ENCODE data around the gene LRP1. TPM values are rescaled to one million over a fixed set of nuclear protein-coding genes. Genes with fewer than 3 reads are reported as not detected.

The LRP1 gene
- total and polyA plus RNA-seq, 2 of the 13 experiments (the other 11 are each of a cell fraction or from before 2014, with no cell fraction given), result 14.7 to 30.8 TPM

DNA sequence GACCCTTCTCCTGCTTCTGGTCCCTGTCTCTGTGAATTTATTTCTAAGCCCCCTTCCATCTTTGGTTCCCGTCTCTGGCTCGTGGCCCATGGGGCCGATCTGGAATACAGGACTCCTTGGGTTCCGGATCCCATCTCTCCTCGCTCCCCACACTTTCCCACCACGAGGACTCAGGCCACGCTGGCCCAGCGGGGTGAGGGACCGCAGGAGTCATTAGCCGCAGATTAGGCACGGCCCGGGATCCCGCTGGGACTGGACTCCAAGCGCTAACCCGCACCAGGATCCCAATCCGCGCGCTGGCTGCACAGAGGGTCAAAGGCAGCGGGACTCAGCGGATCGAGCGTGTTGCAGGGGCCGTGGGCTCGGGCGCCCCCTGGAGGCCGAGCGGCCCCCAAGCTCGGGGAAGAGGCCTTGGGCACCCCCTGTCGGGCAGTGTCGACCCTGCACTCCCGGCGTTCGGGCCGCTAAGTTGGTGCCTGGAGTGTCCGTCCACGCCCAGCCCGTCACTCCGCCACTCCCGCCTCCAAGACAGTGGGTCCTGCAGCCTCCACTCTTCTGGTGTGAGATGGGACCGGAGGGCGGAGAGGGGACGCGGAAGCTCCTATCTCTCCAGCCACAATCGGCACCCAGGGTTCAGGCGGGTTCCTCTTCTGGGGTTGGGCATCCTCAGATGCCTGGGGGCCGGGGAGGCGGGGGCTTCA is 110.7 kb downstream of the LRP1 start (continued):
- TF ChIP-seq CEBPB (IDR thresholded peaks at IDR 0.05; ENCODE audit: borderline replicate concordance, low read depth, low read length) (no peak), SIN3A (IDR thresholded peaks at IDR 0.05; ENCODE audit: borderline replicate concordance, low read depth, low read length) (peak; percentile 59; the same call in 1 of the 2 replicates), RXRA (CRISPR knock-in tag; IDR thresholded peaks at IDR 0.05) (no peak; the same call in 1 of the 2 replicates), ZNF607 (CRISPR knock-in tag; IDR thresholded peaks at IDR 0.05; ENCODE audit: borderline replicate concordance) (no peak), ZNF205 (CRISPR knock-in tag; IDR thresholded peaks at IDR 0.05) (0 out of 2 replicates have a peak, but pooled peaks have one; percentile 58), MXD4 (CRISPR knock-in tag; IDR thresholded peaks at IDR 0.05) (no peak; the same call in 1 of the 2 replicates), HDAC2 (CRISPR knock-in tag; IDR thresholded peaks at IDR 0.05) (peak; percentile 49), ZNF121 (CRISPR knock-in tag; IDR thresholded peaks at IDR 0.05) (no peak), ZMYM4 (CRISPR knock-in tag; IDR thresholded peaks at IDR 0.05) (peak; percentile 77; the same call in 1 of the 2 replicates), FOXK1 (CRISPR knock-in tag; IDR thresholded peaks at IDR 0.05; ENCODE audit: borderline replicate concordance, low read depth) (peak; percentile 33; the same call in 1 of the 2 replicates), NCOR1 (IDR thresholded peaks at IDR 0.05; ENCODE audit: borderline replicate concordance, low read length) (no peak), IRF2 (CRISPR knock-in tag; IDR thresholded peaks at IDR 0.05) (peak; percentile 77), NCOA2 (CRISPR knock-in tag; IDR thresholded peaks at IDR 0.05) (0 out of 2 replicates have a peak, but pooled peaks have one; percentile 16), KDM3A (CRISPR knock-in tag; IDR thresholded peaks at IDR 0.05; ENCODE audit: low read depth) (peak; percentile 95; the same call in 1 of the 2 replicates), THAP11 (CRISPR knock-in tag; IDR thresholded peaks at IDR 0.05) (peak; percentile 83), PHB2 (IDR thresholded peaks at IDR 0.05; ENCODE audit: partially characterized antibody) (no peak), NFYC (CRISPR knock-in tag; IDR thresholded peaks at IDR 0.05) (no peak), ZBTB7A (CRISPR knock-in tag; IDR thresholded peaks at IDR 0.05) (peak; percentile 74; the same call in 1 of the 2 replicates), KDM6A (CRISPR knock-in tag; IDR thresholded peaks at IDR 0.05; ENCODE audit: low read depth) (no peak)
- TF ChIP-seq, protein P1, sequence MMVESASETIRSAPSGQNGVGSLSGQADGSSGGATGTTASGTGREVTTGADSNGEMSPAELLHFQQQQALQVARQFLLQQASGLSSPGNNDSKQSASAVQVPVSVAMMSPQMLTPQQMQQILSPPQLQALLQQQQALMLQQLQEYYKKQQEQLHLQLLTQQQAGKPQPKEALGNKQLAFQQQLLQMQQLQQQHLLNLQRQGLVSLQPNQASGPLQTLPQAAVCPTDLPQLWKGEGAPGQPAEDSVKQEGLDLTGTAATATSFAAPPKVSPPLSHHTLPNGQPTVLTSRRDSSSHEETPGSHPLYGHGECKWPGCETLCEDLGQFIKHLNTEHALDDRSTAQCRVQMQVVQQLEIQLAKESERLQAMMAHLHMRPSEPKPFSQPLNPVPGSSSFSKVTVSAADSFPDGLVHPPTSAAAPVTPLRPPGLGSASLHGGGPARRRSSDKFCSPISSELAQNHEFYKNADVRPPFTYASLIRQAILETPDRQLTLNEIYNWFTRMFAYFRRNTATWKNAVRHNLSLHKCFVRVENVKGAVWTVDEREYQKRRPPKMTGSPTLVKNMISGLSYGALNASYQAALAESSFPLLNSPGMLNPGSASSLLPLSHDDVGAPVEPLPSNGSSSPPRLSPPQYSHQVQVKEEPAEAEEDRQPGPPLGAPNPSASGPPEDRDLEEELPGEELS (CRISPR knock-in tag; IDR thresholded peaks at IDR 0.05), result peak; percentile 38; the same call in 1 of the 2 replicates
- TF ChIP-seq, protein P2, sequence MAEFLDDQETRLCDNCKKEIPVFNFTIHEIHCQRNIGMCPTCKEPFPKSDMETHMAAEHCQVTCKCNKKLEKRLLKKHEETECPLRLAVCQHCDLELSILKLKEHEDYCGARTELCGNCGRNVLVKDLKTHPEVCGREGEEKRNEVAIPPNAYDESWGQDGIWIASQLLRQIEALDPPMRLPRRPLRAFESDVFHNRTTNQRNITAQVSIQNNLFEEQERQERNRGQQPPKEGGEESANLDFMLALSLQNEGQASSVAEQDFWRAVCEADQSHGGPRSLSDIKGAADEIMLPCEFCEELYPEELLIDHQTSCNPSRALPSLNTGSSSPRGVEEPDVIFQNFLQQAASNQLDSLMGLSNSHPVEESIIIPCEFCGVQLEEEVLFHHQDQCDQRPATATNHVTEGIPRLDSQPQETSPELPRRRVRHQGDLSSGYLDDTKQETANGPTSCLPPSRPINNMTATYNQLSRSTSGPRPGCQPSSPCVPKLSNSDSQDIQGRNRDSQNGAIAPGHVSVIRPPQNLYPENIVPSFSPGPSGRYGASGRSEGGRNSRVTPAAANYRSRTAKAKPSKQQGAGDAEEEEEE (CRISPR knock-in tag; IDR thresholded peaks at IDR 0.05; ENCODE audit: borderline replicate concordance), result no peak
- TF ChIP-seq, protein P3, sequence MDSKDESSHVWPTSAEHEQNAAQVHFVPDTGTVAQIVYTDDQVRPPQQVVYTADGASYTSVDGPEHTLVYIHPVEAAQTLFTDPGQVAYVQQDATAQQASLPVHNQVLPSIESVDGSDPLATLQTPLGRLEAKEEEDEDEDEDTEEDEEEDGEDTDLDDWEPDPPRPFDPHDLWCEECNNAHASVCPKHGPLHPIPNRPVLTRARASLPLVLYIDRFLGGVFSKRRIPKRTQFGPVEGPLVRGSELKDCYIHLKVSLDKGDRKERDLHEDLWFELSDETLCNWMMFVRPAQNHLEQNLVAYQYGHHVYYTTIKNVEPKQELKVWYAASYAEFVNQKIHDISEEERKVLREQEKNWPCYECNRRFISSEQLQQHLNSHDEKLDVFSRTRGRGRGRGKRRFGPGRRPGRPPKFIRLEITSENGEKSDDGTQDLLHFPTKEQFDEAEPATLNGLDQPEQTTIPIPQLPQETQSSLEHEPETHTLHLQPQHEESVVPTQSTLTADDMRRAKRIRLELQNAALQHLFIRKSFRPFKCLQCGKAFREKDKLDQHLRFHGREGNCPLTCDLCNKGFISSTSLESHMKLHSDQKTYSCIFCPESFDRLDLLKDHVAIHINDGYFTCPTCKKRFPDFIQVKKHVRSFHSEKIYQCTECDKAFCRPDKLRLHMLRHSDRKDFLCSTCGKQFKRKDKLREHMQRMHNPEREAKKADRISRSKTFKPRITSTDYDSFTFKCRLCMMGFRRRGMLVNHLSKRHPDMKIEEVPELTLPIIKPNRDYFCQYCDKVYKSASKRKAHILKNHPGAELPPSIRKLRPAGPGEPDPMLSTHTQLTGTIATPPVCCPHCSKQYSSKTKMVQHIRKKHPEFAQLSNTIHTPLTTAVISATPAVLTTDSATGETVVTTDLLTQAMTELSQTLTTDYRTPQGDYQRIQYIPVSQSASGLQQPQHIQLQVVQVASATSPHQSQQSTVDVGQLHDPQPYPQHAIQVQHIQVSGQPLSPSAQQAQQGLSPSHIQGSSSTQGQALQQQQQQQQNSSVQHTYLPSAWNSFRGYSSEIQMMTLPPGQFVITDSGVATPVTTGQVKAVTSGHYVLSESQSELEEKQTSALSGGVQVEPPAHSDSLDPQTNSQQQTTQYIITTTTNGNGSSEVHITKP (CRISPR knock-in tag; IDR thresholded peaks at IDR 0.05; ENCODE audit: low read depth), result no peak
- TF ChIP-seq, protein P4, sequence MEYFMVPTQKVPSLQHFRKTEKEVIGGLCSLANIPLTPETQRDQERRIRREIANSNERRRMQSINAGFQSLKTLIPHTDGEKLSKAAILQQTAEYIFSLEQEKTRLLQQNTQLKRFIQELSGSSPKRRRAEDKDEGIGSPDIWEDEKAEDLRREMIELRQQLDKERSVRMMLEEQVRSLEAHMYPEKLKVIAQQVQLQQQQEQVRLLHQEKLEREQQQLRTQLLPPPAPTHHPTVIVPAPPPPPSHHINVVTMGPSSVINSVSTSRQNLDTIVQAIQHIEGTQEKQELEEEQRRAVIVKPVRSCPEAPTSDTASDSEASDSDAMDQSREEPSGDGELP (IDR thresholded peaks at IDR 0.05; ENCODE audit: borderline replicate concordance, low read depth), result peak; percentile 20; the same call in 1 of the 2 replicates

Measured in HepG2 (cell line).